T-cell (primary cell): ENCODE results near the gene SESTD1. TPM values are rescaled to one million over a fixed set of nuclear protein-coding genes. Genes with fewer than 3 reads are reported as not detected.

Experiments
- ATAC-seq, 4 experiments: fragments of 200-7000 bp in 3 of 4; fragments of 150-1000 bp in 1 of 4; cut with Tn5 transposase; replicated peaks in 1 of 4; 1 replicate in 3 of 4; 2 replicates in 1 of 4; pipeline ENCODE4 v1.10.0; 2021; ENCODE audit warnings: moderate library complexity in 3 of 4, mild to moderate bottlenecking in 2 of 4, moderate number of reproducible peaks in 1 of 4
- CTCF ChIA-PET, 2 donors: fragments of 300-600 bp; sonication (Branson Sonifier 250); formaldehyde crosslinking; loops; one replicate each; lab custom pipeline; 2022; ENCODE audit warnings: antibody characterized with exemption in 2 of 2; lab: Charles Lee
- POLR2A ChIA-PET, 2 donors: fragments of 300-600 bp; sonication (Branson Sonifier 250); formaldehyde crosslinking; loops; one replicate each; lab custom pipeline; 2022; ENCODE audit warnings: antibody characterized with exemption in 2 of 2; lab: Charles Lee
- DNase-seq, 35 experiments: peaks; one replicate each; pipeline versions ENCODE4 v3.0.0 to v3.0.0-alpha.2; 2013 to 2023
- H3K27ac ChIP-seq: one replicate; pipeline ENCODE4 v1.5.1; 2013; ENCODE audit warnings: low read length
- H3K27me3 ChIP-seq, 2 experiments: replicated peaks in 1 of 2; 1 replicate in 1 of 2; 2 replicates in 1 of 2; pipeline versions ENCODE4 v1.6.1 to v1.7.0; 2013; ENCODE audit warnings: low read length in 1 of 2, mixed read lengths in 1 of 2; ENCODE audit not compliant: control insufficient read depth in 2 of 2, insufficient read depth in 2 of 2; ENCODE audit errors: extremely low read depth in 1 of 2
- H3K36me3 ChIP-seq, 2 donors: 1 replicate in 1 of 2; 2 replicates in 1 of 2; pipeline versions ENCODE4 v1.6.1 to v1.7.0; 2013; ENCODE audit warnings: low read length in 1 of 2; ENCODE audit not compliant: control insufficient read depth in 2 of 2, insufficient read depth in 1 of 2; ENCODE audit errors: extremely low read depth in 1 of 2
- H3K4me1 ChIP-seq, 2 experiments: 1 replicate in 1 of 2; 2 replicates in 1 of 2; pipeline versions ENCODE4 v1.6.1 to v1.7.0; 2013; ENCODE audit warnings: low read length in 2 of 2, mixed read lengths in 1 of 2; ENCODE audit not compliant: insufficient read depth in 2 of 2, control insufficient read depth in 1 of 2; ENCODE audit errors: extremely low read depth in 1 of 2
- H3K4me3 ChIP-seq, 2 donors: 1 replicate in 1 of 2; 2 replicates in 1 of 2; pipeline versions ENCODE4 v1.5.1 to v1.7.0; 2013; ENCODE audit warnings: mild to moderate bottlenecking in 2 of 2, low read length in 1 of 2, moderate library complexity in 1 of 2; ENCODE audit not compliant: control insufficient read depth in 1 of 2; ENCODE audit errors: extremely low read depth in 1 of 2
- H3K9me3 ChIP-seq: 2 replicates; pipeline ENCODE4 v1.7.0; 2013
- H3K27ac Mint-ChIP-seq, 2 donors: one replicate each; pipeline ENCODE4 v1.8.0; 2020 to 2021; ENCODE audit warnings: mild to moderate bottlenecking in 2 of 2, mixed read lengths in 2 of 2
- H3K27me3 Mint-ChIP-seq, 2 donors: one replicate each; pipeline ENCODE4 v1.8.0; 2021 to 2022; ENCODE audit warnings: mixed read lengths in 2 of 2
- H3K36me3 Mint-ChIP-seq: one replicate; pipeline ENCODE4 v1.8.0; 2021; ENCODE audit warnings: mixed read lengths
- H3K4me1 Mint-ChIP-seq, 3 donors: one replicate each; pipeline ENCODE4 v1.8.0; 2020 to 2022; ENCODE audit warnings: mixed read lengths in 3 of 3, mild to moderate bottlenecking in 1 of 3
- H3K4me3 Mint-ChIP-seq, 3 donors: one replicate each; pipeline ENCODE4 v1.8.0; 2020 to 2022; ENCODE audit warnings: mild to moderate bottlenecking in 3 of 3, mixed read lengths in 3 of 3, moderate library complexity in 3 of 3
- H3K9me3 Mint-ChIP-seq, 3 donors: one replicate each; pipeline ENCODE4 v1.8.0; 2020 to 2022; ENCODE audit warnings: mixed read lengths in 3 of 3
- WGBS: methylation state at CpG from one replicate; pipeline ENCODE4 v1.1.5; 2013; ENCODE audit warnings: missing lambda C conversion rate; ENCODE audit not compliant: insufficient coverage; 5-methylcytosine and 5-hydroxymethylcytosine counted together
- total RNA-seq, 35 experiments: library from RNA in 6 of 35; stranded (reverse) in 6 of 35; fragments of 120-200 nt in 1 of 35; gene quantifications; one replicate each; pipeline versions ENCODE4 v1.2.1 to v1.2.4 and lab custom pipeline; 2013 to 2026

The SESTD1 gene
- total RNA-seq, 5 donors from 2014 or later (not counting 1 experiment from before 2014, with no cell fraction given) = 4.8 to 13.7 (median 5.5) TPM

- WGBS = no CpG with 5 or more reads among the region's 1 CpG
- Mint-ChIP-seq H3K27ac (no peak overlapping the region), H3K4me1 (peaks cover 0 to 2% (median 0%) of the 10 kb centered on the region in 3 donors), H3K9me3 (peaks cover 0 to 6% (median 4%) of the 10 kb centered on the region in 3 donors), H3K4me3 (no peak overlapping the region), H3K27me3 (no peaks in the 10 kb centered on the region), H3K36me3 (peaks cover 35% of the 10 kb centered on the region)
- no peak overlapping the region for H3K4me3 ChIP-seq
- no peaks in the 10 kb centered on the region for H3K36me3 ChIP-seq
- no peak for DNase-seq
- H3K9me3 ChIP-seq = no peaks in the 10 kb centered on the region
- no peaks in the 10 kb centered on the region for H3K4me1 ChIP-seq
- CTCF ChIA-PET = no interaction called here
- POLR2A ChIA-PET = no interaction called here
- H3K27ac ChIP-seq = no peak overlapping the region
- ATAC-seq = no peak
- H3K27me3 ChIP-seq = no peaks in the 10 kb centered on the region
Measured at GRCh38 chr2:179186126-179186525, 78.5 kb downstream of the SESTD1 start.

- POLR2A ChIA-PET = no interaction called here
- no CpG with 5 or more reads among the region's 1 CpG for WGBS
Measured at GRCh38 chr2:179184610-179185009, 80.0 kb downstream of the SESTD1 start.

GRCh38 chr2:179181002-179181401 lies 83.6 kb downstream of the SESTD1 start:
- Histone ChIP-seq H3K4me1 (no peaks in the 10 kb centered on the region), H3K9me3 (no peaks in the 10 kb centered on the region), H3K4me3 (no peak overlapping the region), H3K36me3 (no peaks in the 10 kb centered on the region), H3K27ac (no peak overlapping the region), H3K27me3 (no peaks in the 10 kb centered on the region)
- H3K27me3 Mint-ChIP-seq = no peaks in the 10 kb centered on the region
- ChIA-PET CTCF (no interaction called here), POLR2A (no interaction called here)
- peaks cover 18% of the 10 kb centered on the region for H3K36me3 Mint-ChIP-seq
- ATAC-seq = no peak
- H3K4me1 Mint-ChIP-seq = no peaks in the 10 kb centered on the region
- DNase-seq = no peak
- no peak overlapping the region for H3K4me3 Mint-ChIP-seq
- peaks cover 0 to 4% (median 0%) of the 10 kb centered on the region in 3 donors for H3K9me3 Mint-ChIP-seq
- WGBS = 76% methylated on average over 2 of the region's 3 CpGs
- no peak overlapping the region for H3K27ac Mint-ChIP-seq

More at GRCh38 chr2:179184610-179185009, 80.0 kb downstream of the SESTD1 start:
- H3K36me3 ChIP-seq = no peaks in the 10 kb centered on the region
- Mint-ChIP-seq H3K4me3 (no peak overlapping the region), H3K27ac (no peak overlapping the region), H3K27me3 (no peaks in the 10 kb centered on the region), H3K36me3 (peaks cover 35% of the 10 kb centered on the region), H3K9me3 (peaks cover 0 to 4% (median 2%) of the 10 kb centered on the region in 3 donors), H3K4me1 (peaks cover 0 to 2% (median 0%) of the 10 kb centered on the region in 3 donors)
- H3K27me3 ChIP-seq = no peaks in the 10 kb centered on the region
- H3K9me3 ChIP-seq = no peaks in the 10 kb centered on the region
- DNase-seq = no peak
- ATAC-seq = no peak
- CTCF ChIA-PET = no interaction called here
- no peaks in the 10 kb centered on the region for H3K4me1 ChIP-seq
- no peak overlapping the region for H3K27ac ChIP-seq
- no peak overlapping the region for H3K4me3 ChIP-seq

- CTCF ChIA-PET = interaction anchor here in 1 of 2 donors (0.6 kb wide), 1 partner anchor 26 kb away, joined by 8 read pairs; no protein-coding TSS in a partner anchor
- H3K4me1 ChIP-seq = no peaks in the 10 kb centered on the region
Measured at GRCh38 chr2:179180242-179180641, 84.4 kb downstream of the SESTD1 start.

GRCh38 chr2:179179719-179180118 lies 84.9 kb downstream of the SESTD1 start:
- peaks cover 0 to 4% (median 0%) of the 10 kb centered on the region in 3 donors for H3K9me3 Mint-ChIP-seq
- Histone ChIP-seq H3K36me3 (no peaks in the 10 kb centered on the region), H3K27ac (no peak overlapping the region), H3K4me3 (no peak overlapping the region), H3K4me1 (no peaks in the 10 kb centered on the region), H3K9me3 (no peaks in the 10 kb centered on the region), H3K27me3 (no peaks in the 10 kb centered on the region)
- H3K4me1 Mint-ChIP-seq = no peaks in the 10 kb centered on the region
- H3K27ac Mint-ChIP-seq = no peak overlapping the region
- H3K27me3 Mint-ChIP-seq = no peaks in the 10 kb centered on the region
- peaks cover 23% of the 10 kb centered on the region for H3K36me3 Mint-ChIP-seq
- H3K4me3 Mint-ChIP-seq = no peak overlapping the region
- POLR2A ChIA-PET = no interaction called here
- CTCF ChIA-PET = interaction anchor here in 1 of 2 donors (0.6 kb wide), 1 partner anchor 26 kb away, joined by 8 read pairs; no protein-coding TSS in a partner anchor
- WGBS = 95% methylated on average over 2 of the region's 2 CpGs
- no peak for ATAC-seq
- no peak for DNase-seq

More at GRCh38 chr2:179180242-179180641, 84.4 kb downstream of the SESTD1 start:
- no peak for DNase-seq
- no peak overlapping the region for H3K4me3 ChIP-seq
- H3K9me3 ChIP-seq = no peaks in the 10 kb centered on the region
- H3K4me3 Mint-ChIP-seq = no peak overlapping the region
- no peak for ATAC-seq
- WGBS = no CpG with 5 or more reads among the region's 2 CpGs
- H3K36me3 ChIP-seq = no peaks in the 10 kb centered on the region
- peaks cover 23% of the 10 kb centered on the region for H3K36me3 Mint-ChIP-seq
- POLR2A ChIA-PET = no interaction called here
- H3K27me3 Mint-ChIP-seq = no peaks in the 10 kb centered on the region
- no peaks in the 10 kb centered on the region for H3K4me1 Mint-ChIP-seq
- H3K9me3 Mint-ChIP-seq = peaks cover 0 to 4% (median 0%) of the 10 kb centered on the region in 3 donors
- H3K27ac ChIP-seq = no peak overlapping the region
- H3K27me3 ChIP-seq = no peaks in the 10 kb centered on the region
- H3K27ac Mint-ChIP-seq = no peak overlapping the region

GRCh38 chr2:179177694-179178093 lies 86.9 kb downstream of the SESTD1 start:
- Histone ChIP-seq H3K27ac (no peak overlapping the region), H3K4me3 (no peak overlapping the region), H3K4me1 (no peaks in the 10 kb centered on the region), H3K27me3 (no peaks in the 10 kb centered on the region), H3K9me3 (no peaks in the 10 kb centered on the region), H3K36me3 (peaks cover 0 to 4% of the 10 kb centered on the region in 2 donors)
- Mint-ChIP-seq H3K27ac (no peak overlapping the region), H3K36me3 (peaks cover 23% of the 10 kb centered on the region), H3K4me1 (no peaks in the 10 kb centered on the region), H3K4me3 (no peak overlapping the region), H3K27me3 (no peaks in the 10 kb centered on the region), H3K9me3 (peaks cover 0 to 4% (median 0%) of the 10 kb centered on the region in 3 donors)
- ChIA-PET CTCF (no interaction called here), POLR2A (no interaction called here)
- WGBS = no CpG with 5 or more reads among the region's 1 CpG
- ATAC-seq = no peak
- DNase-seq = no peak
